ENCODE measurements around the gene AKAP9. TPM values are rescaled to one million over a fixed set of nuclear protein-coding genes. Genes with fewer than 3 reads are reported as not detected.
"Not testable (repeated sequence)": the region's sequence is repeated elsewhere in the genome, so short reads cannot be mapped to it uniquely, and the experiment has no call there.

AKAP9 gene
- total RNA-seq, 4 donors from 2014 or later = 32.5 to 125 (median 63.5) TPM

GRCh38 chr7:91927912-91928311, 12.8 kb upstream of the AKAP9 start:
- Histone ChIP-seq H3K36me3 (no peaks in the 10 kb centered on the region), H3K27ac (no peak overlapping the region), H3K4me1 (no peaks in the 10 kb centered on the region), H3K9me3 (no peaks in the 10 kb centered on the region), H3K4me3 (no peak overlapping the region), H3K27me3 (no peaks in the 10 kb centered on the region)
- TF ChIP-seq POLR2A (IDR thresholded peaks at IDR 0.05) (no peak), CTCF (IDR thresholded peaks at IDR 0.05) (no peak)
- intact Hi-C loops (cut with DNase I; ENCODE audit: low total_unique reads) = no loop called here
- no peak for DNase-seq

GRCh38 chr7:91929463-91929862, 11.2 kb upstream of the AKAP9 start:
- Histone ChIP-seq H3K4me1 (no peaks in the 10 kb centered on the region), H3K27ac (no peak overlapping the region), H3K9me3 (no peaks in the 10 kb centered on the region), H3K27me3 (no peaks in the 10 kb centered on the region), H3K36me3 (no peaks in the 10 kb centered on the region), H3K4me3 (no peak overlapping the region)
- intact Hi-C loops (cut with DNase I; ENCODE audit: low total_unique reads) = no loop called here
- TF ChIP-seq CTCF (IDR thresholded peaks at IDR 0.05) (no peak), POLR2A (IDR thresholded peaks at IDR 0.05) (no peak)
- DNase-seq = no peak

- Histone ChIP-seq H3K9me3 (no peaks in the 10 kb centered on the region), H3K4me1 (peaks cover 0 to 3% of the 10 kb centered on the region in 2 donors), H3K27ac (peak overlapping the region; percentile 95 to 97), H3K4me3 (peak overlapping the region; percentile 73 to 89), H3K27me3 (no peaks in the 10 kb centered on the region), H3K36me3 (no peaks in the 10 kb centered on the region)
- intact Hi-C loops (cut with DNase I; ENCODE audit: low total_unique reads) = no loop called here
- DNase-seq = peak; percentile 20 to 38
- TF ChIP-seq POLR2A (IDR thresholded peaks at IDR 0.05) (no peak), CTCF (IDR thresholded peaks at IDR 0.05) (peak in 1 of 4 experiments; percentile 1)
Observed at GRCh38 chr7:91940171-91940570, 491 bp upstream of the AKAP9 start.

GRCh38 chr7:91941450-91941849, 788 bp downstream of the AKAP9 start:
- DNase-seq = no peak
- H3K36me3 ChIP-seq = no peaks in the 10 kb centered on the region
- intact Hi-C loops (cut with DNase I; ENCODE audit: low total_unique reads) = no loop called here
- no peaks in the 10 kb centered on the region for H3K9me3 ChIP-seq
- H3K4me1 ChIP-seq = peaks cover 0 to 7% of the 10 kb centered on the region in 2 donors
- peak overlapping the region; percentile 73 to 89 for H3K4me3 ChIP-seq
- H3K27me3 ChIP-seq = no peaks in the 10 kb centered on the region
- H3K27ac ChIP-seq = peak overlapping the region; percentile 95 to 97
- TF ChIP-seq POLR2A (IDR thresholded peaks at IDR 0.05) (no peak), CTCF (IDR thresholded peaks at IDR 0.05) (no peak)

GRCh38 chr7:91942312-91942711, 1.6 kb downstream of the AKAP9 start:
- intact Hi-C loops (cut with DNase I; ENCODE audit: low total_unique reads) = no loop called here

GRCh38 chr7:91944970-91945369, 4.3 kb downstream of the AKAP9 start:
- peak overlapping the region in 1 of 2 donors; percentile 11 for H3K27ac ChIP-seq
- H3K9me3 ChIP-seq; H3K27me3 ChIP-seq; H3K4me3 ChIP-seq; H3K36me3 ChIP-seq; H3K4me1 ChIP-seq; DNase-seq; intact Hi-C loops (cut with DNase I; ENCODE audit: low total_unique reads): not testable (repeated sequence)

More at GRCh38 chr7:91942312-91942711, 1.6 kb downstream of the AKAP9 start:
- no peaks in the 10 kb centered on the region for H3K9me3 ChIP-seq
- H3K4me3 ChIP-seq = peak overlapping the region; percentile 73 to 89
- no peaks in the 10 kb centered on the region for H3K27me3 ChIP-seq
- H3K27ac ChIP-seq = peak overlapping the region in 1 of 2 donors; percentile 97
- TF ChIP-seq CTCF (IDR thresholded peaks at IDR 0.05) (no peak), POLR2A (IDR thresholded peaks at IDR 0.05) (no peak)
- no peaks in the 10 kb centered on the region for H3K36me3 ChIP-seq
- DNase-seq = no peak
- peaks cover 0 to 7% of the 10 kb centered on the region in 2 donors for H3K4me1 ChIP-seq

Measured in uterus (tissue), 4 donors.